ENCODE results near the gene TAF5L.
"Not testable (repeated sequence)": the region's sequence is repeated elsewhere in the genome, so short reads cannot be mapped to it uniquely, and the experiment has no call there.

The TAF5L gene

DNA sequence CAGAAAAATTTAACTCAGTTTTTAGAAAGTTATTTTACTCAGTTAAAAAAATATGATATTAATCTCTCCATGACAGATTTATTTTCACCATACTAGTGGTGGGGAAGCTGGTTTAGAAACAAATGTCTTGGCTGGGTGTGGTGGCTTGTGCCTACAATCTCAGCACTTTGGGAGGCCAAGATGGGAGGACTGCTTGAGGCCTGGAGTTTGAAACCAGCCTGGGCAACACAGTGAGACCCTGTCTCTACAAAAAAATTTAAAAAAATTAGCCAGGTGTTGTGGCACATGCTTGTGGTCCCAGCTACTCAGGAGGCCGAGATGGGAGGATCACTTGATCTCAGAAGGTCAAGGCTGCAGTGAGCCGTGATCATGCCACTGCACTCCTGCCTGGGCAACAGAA is 17.3 kb downstream of the TAF5L start:
- no peak for DNase-seq (ENCODE audit: extremely low read depth in 1 of 2, low read depth in 1 of 2)

DNA sequence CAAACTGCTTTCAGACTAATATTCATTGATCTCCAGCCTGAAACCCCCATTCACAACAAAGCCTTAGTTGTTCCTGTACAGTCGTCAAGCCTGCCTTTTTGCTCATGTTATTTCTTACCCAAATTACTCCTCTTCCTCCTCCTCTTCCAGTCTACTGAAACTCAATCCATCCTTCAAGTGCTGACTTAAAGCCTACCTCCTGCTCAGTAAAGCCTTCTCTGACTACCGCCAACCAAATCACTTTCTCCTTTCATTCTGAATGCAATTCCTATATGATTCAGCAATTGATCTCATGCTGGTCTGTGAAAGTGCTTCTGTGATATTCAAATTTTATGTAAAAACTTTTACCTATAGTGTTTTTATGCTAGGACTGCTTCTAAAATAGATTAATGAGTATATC is 18.6 kb downstream of the TAF5L start:
- DNase-seq (ENCODE audit: extremely low read depth in 1 of 2, low read depth in 1 of 2): no peak

DNA sequence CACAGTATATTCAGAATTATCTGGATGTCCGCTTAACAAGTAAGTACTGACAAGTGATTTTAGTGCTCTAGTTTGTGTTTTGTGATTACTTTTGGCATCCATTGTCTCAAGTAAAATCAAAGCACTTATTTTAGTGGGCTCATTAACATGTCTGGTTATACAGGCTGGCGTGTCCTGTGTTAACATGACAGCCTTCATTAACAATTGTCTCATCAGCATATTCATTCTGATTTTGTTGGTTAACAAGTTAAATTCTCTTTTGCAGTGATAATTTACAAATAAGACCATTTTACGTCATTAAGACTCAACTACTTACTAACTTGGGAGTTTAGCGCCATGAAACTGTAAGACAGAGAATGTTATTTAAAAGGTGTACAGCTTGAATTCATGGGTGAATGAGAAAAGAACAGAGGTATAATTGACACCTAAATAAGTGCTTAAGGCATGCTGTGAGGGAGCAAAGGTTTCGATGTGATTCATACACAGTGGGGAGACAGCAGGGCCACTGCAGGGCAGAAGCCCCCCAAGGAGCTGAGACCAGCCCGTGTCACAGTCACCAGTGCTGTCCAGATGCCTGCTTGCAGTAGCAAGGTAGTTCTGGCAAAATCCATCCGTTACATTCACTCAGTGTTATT is 22.4 kb downstream of the TAF5L start:
- no peak for DNase-seq (ENCODE audit: extremely low read depth in 1 of 2, low read depth in 1 of 2)

DNA sequence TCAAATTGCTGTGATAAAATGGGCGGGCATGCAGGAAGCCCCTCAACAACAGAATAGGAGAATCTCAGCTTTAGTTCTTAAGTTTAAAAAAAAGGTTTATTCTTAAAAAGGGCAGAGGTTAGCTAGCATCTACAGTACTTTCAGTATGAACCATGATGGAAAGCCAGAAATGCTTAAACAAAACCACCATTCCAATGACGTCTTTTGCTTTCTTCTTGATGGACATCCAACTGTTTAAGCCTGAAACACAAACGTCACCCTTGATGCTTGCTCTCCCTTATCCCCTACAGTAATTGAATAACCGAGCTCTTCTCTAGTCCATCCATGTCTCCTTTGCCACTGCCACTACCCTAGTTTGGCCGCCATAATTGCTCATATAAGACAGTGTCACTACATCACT is 25.7 kb downstream of the TAF5L start:
- no peak for DNase-seq (ENCODE audit: extremely low read depth in 1 of 2, low read depth in 1 of 2)

DNA sequence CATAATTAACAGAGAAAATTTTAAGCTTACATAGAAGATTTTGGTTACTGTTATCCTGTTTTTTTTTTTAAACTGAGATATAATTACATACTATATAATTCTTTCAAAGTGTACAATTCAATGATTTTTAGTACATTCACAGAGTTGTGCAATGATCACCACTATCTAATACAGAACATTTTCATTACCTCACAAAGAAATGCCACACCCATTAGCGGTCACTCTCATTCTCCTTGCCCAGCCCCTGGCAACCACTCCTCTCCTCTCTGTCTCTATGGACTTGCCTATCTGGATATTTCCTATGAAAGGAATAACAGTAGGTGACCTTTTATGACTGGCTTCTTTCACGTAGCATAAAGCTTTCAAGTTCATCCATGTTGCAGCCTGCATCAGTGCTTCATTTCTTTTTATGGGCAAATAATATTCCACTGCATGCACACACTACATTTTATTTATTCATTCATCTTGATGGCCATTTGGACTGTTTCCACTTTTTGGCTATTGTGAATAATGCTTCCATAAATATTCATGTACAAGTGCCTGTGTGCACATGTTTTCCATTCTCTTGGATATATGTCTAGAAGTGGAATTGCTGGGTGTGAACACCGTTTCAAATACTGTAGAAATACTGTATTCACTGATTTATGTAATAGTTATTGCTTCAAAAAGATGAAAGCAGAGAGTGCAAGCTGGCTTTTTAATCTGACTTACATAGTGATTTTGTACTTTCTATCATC is 26.5 kb downstream of the TAF5L start:
- no peak for DNase-seq (ENCODE audit: extremely low read depth in 1 of 2, low read depth in 1 of 2)

DNA sequence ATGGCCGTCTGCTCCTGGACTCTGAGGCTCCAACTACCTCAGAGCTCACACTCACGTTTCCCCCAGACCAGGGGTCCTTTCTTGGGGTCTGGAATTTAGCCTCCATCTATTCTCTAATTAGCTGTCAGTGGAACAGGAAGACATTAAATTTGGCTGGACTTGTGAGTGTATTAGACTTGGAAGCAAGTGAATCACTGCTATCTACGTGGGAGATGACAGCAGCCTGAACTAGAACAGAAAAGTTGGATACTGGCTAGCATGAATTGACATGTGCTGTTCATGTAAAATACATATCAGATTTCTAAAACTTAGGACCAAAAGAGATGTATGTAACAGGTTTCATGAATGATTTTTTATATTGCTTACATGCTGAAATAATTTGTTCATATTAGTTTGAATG is 28.0 kb downstream of the TAF5L start:
- no peak for DNase-seq (ENCODE audit: extremely low read depth in 1 of 2, low read depth in 1 of 2)

DNA sequence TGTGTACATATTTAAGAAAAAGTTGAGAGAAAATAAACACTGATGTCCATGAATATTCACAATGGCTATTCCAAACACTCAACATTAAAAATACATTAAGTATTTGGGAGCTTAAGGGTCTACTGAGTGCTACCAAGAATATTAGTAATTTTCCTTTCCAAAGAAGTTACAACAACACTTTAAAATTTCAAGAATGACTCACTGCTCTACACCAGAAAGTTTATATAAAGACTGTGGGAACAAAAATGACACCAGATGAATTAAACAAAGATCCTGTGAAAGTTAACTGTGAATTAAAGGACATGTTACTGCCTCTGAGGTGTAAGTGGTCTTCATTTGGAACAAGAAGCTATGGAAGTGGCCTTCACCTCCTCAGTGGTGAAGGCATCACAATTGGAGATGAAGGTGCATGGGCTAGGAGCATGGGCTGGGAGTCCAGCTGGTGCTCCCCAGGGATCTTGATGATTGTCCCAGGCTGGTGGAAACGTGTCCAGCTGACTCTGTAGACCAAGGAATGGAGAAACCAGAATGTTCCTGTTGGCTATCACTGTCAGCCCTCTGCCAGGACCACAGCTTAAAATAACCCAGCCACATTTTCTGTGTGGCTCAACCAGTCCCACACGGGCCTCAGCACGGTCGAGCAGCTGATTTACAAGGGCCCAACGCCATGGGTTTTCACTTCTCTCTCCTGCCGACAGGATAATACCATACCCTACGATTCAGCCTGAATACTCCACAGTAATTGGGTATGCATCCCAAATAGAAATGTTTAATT is 28.8 kb downstream of the TAF5L start:
- DNase-seq (ENCODE audit: extremely low read depth in 1 of 2, low read depth in 1 of 2): no peak

DNA sequence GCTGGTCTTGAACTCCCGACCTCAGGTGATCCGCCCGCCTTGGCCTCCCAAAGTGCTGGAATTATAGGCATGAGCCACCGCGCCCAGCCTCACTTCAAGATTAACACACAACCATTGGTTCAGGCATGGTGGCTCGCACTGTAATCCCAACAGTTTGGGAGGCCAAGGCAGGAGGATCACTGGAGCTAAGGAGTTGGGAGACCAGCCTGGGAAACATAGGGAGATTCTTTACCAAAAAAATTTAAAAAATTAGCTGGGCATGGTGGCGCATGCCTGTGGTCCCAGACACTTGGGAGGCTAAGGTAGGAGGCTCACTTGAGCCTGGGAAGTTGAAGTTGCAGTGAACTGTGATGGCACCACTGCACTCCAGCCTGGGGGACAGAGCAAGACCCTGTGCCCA is 30.0 kb downstream of the TAF5L start:
- not testable (repeated sequence) for DNase-seq (ENCODE audit: extremely low read depth in 1 of 2, low read depth in 1 of 2)

DNA sequence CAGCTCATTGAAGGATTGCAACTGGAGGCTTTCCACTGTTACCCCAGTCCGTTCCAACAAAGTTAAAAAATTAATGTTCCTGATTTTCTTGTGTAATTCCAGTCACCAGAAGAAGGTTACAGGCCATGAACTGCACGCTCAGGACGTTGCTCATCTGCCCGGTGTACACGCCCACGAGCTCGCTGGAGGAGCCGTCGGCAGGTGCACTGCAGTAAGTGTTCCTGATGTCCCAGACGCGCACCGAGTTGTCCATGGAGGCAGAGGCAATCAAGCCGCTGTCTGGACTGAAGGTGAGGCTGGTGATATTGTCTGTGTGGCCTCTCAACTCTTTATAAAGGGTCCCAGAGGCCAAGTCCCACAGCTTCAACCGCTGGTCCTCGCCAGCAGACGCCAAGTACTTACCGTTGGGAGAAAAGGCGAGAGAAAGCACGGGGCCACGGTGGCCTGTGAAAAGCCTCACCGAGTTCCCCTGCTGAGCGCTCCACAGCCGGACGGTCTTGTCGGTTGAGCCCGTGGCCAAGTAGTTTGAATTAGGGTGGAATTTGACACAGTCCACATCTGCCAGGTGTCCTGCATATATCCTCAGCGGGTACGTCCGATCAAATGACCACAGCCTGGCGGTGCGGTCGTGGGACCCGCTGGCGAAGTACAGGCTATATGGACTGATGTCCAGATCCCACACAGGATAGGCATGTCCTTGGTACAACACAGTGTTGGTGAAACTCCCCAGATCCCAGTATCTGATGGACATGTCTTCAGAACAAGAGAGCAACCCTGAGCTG is 31.5 kb downstream of the TAF5L start:
- DNase-seq (ENCODE audit: extremely low read depth in 1 of 2, low read depth in 1 of 2): no peak

DNA sequence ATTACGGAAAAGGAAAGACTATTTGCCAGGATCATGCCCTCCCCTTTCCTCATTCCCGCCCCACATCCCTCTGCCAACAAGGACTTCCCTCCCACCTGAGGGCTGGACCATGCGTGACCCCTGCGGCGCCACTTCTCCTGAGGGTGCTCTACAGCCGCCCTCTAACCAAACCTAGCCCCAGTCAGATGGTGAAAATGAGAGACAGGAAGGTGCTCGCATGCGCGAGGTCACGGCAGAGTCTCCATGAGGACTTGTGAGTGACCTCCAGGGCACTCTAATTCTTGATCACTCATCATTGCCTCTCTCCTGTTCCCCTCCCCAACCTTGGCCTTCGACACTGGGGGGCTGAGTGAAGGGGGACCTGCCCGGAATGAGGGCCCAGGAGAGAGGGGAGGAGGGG is 32.1 kb downstream of the TAF5L start:
- DNase-seq (ENCODE audit: extremely low read depth in 1 of 2, low read depth in 1 of 2): no peak

DNA sequence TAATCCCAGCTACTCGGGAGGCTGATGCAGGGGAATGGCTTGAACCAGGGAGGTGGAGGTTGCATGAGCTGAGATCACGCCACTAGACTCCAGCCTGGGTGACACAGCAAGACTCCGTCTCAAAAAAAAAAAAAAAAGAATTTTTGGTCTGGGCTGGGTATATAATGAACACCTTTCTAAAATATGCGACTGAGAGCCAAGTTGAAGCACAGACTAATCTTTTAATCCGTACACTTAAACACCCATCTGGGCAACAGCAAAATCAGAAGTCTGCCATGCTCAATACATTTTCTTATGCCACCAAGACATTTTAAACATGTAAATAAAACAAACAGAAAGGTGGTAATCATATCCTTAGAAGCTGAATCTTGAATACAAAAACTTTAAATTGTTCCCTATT is 35.8 kb downstream of the TAF5L start:
- no peak for DNase-seq (ENCODE audit: extremely low read depth in 1 of 2, low read depth in 1 of 2)

DNA sequence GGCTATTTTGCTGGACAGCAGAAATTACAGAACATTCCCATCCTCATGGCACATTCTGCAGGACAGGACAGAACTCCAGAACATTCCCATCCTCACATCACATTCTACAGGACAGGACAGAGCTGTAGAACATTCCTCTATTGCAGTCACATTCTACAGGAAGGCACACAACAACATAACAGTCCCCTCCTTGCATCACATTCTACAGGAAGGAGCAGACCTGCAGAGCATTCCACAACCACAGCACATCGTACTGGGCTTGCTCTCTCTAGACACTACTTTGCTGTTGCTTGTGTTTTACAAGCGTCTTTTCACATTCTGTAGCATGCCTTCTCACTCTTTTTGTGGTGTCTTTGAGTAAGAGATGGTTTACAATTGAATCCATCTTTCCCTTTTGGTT is 40.6 kb downstream of the TAF5L start:
- DNase-seq (ENCODE audit: extremely low read depth in 1 of 2, low read depth in 1 of 2): no peak

DNA sequence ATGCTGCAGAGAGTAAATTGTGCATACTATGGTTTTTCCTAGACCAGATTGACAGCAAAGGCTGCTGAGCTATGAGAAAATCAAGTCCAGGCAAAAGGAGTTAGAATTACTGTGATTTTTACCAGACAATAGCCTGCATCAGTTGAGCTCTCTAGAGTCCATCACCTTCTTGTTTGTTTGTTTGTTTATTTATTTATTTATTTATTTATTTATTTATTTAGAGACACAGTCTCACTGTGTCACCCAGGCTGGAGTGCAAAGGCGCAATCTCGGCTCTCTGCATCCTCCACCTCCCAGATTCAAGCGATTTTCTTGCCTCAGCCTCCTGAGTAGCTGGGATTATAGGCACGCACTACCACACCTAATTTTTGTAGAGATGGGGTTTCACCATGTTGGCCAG is 43.2 kb downstream of the TAF5L start:
- DNase-seq (ENCODE audit: extremely low read depth in 1 of 2, low read depth in 1 of 2): no peak

DNA sequence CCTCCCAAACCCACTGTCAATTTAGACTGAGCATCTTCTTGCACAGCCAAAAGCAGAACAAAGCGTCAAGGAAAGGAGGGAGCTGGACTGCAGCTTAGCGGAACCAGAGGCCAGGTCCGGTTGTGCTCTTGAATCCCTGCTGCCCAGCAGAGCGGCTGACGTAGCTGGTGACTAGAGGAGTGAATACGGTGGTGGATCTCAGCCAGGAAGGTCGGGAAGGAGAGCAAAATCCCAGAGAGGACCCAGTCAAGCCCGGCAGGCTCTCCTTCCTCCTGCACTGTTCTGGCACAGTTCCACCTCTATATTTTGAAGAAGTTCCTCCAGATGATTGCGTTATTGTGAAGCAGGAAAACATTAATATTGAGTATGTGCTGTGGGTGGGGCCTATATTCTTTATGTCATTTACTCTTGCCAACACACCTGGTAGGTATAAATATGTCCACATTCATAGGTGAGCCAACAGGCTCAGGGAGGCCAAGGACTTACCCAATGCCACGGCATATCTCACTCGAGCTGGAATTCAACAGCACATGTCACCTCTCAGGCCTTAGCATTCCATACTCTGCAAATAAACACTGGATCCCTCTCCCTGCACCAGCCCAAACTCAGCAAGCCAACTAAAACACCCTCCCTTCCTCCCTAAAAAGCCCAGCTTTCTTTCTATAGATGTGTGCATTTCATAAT is 43.8 kb downstream of the TAF5L start:
- DNase-seq (ENCODE audit: extremely low read depth in 1 of 2, low read depth in 1 of 2): no peak

DNA sequence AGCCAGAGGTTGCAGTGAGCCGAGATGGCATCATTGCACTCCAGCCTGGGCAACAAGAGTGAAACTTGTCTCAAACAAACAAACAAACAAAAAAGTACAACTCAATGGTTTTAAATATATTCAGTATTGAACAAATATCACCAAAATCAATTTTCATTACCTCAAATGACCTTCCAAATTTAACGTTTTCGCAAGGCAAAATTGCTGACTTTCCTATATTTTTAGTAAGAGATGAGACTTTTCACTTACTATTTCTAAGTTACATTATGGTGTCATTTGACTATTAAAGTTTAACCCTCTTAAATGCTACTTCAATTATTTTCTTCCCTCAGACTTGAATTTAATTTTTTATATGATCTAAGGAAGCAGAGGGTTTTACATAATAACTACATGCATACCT is 44.4 kb downstream of the TAF5L start:
- DNase-seq (ENCODE audit: extremely low read depth in 1 of 2, low read depth in 1 of 2): no peak

DNA sequence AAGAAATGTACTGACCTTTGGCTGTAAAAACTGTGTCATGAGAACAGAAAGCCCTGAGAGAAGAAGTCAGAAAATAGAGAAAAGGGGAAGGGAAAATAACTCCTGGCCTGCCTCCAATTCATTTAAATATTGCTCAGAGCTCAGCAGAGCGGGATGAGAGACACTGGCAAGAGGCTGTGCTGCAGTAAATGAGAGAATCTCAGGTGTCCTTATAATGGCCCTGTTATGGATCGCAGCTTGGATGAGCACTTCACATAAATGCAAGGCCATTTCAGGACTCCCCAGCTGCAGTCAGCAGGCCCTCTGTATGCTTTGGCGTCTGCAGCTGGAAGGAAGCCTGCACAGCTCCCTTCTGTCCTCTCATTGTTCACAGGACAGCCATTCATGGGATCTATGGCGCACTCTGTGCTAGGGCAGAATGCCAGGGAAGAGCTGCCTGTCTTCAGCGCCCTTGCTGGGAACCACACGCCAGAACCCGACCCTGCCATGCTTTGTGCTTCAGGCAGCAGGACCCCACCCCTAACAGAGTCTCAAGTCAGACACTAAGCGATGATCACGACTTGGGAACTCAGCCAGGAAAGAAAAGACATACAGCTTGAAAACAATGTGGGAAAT is 46.8 kb downstream of the TAF5L start:
- DNase-seq (ENCODE audit: extremely low read depth in 1 of 2, low read depth in 1 of 2): no peak

DNA sequence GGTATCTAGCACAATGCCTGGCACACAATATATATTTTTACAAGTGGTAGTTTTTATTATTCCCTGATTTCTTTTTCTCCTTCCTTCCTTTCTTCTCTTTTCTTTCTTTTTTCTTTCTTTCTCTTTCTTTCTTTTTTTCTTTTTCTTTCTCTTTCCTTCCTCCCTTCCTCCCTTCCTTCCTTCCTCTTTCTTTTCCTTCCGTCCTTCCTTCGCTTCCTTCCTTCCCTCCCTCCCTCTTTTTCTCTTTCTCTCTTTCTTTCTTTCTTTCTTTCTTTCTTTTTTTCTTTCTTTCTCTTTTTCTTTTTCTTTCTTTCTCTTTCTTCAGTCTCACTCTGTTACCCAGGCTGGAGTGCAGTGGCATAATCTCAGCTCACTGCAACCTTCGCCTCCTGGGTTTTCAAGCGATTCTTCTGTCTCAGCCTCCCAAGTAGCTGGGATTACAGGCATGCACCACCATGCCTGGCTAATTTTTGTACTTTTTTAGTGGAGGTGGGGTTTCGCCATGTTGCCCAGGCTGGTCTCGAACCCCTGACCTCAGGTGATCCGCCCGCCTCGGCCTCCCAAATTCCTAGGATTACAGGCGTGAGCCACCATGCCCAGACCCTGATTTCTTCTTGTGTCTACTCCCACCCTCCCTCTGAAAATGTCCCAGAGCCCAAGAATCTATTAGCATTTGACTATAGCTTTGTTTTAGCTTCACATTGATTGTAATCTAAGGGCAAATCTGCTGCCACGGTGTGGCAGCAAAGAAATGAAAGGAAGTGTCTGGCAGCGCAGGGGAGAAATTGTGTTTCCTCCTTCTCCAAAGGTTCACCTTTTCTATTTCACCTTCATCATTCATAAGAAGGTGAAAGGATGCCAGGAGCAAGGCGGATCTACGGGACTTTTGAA is 47.5 kb downstream of the TAF5L start:
- DNase-seq (ENCODE audit: extremely low read depth in 1 of 2, low read depth in 1 of 2): no peak

DNA sequence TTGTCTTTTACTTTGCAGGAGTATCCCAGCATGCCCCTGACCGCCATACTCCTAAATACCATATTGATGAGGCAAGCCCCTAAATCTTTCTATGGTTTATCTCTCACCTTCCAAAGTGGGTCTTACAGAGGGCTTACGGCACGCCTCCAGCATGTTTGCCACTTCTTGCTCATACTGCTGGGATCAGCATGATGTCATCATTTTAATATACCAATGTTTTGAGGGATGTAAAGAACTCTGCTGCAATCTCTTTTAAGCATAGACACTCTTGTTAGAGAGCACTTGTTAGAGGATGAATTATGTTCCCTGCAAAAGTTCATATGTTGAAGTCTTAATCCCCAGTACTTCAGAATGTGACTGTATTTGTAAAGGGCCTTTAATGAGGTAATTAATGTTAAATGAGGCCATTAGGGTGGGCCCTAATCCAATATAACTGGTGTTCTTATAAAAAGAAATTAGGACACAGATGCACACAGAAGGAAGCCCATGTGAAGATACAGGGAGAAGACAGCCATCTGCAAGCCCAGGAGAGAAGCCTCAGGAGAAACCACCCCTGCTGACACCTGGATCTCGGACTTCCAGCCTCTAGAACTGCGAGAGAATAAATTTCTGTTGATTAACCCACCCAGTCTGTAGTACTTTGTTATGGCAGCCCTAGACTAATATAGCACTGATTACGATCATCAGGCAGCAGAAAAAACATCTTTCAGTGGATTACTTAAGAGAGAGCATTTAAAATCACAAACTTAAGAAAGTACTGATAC is 51.1 kb downstream of the TAF5L start:
- no peak for DNase-seq (ENCODE audit: extremely low read depth in 1 of 2, low read depth in 1 of 2)

DNA sequence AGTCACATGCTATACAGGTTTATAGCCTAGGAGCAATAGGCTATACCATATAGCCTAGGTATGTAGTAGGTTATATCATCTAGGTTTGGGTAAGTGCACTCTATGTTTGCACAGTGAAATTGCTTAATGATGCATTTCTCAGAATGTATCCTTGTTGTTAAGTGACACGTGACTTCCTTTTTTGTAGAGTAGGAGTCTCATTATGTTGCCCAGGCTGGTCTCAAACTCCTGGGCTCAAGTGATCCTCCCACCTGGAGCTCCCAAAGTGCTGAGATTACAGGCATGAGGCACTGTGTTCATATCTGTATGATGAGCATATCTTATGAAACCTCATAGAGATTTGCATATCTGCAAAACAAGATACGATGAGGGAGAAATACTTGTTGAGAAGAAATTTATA is 53.6 kb downstream of the TAF5L start:
- DNase-seq (ENCODE audit: extremely low read depth in 1 of 2, low read depth in 1 of 2): no peak
